Body of pancreas (tissue), 4 donors: Measurements from ENCODE around the gene LINC00632. TPM values are rescaled to one million over a fixed set of nuclear protein-coding genes. Genes with fewer than 3 reads are reported as not detected.

Source experiments
- ATAC-seq: fragments of 150-250 bp; one replicate; pipeline ENCODE4 v1.9.1; 2016
- DNase-seq, 4 donors: peaks; one replicate each; pipeline ENCODE4 v3.0.0-alpha.2; 2019
- H3K27ac ChIP-seq, 4 donors: fragments of 200-600 bp; sonication (generic); 1 replicate in 3 of 4; 2 replicates in 1 of 4; pipeline versions ENCODE4 v1.5.1 to v1.6.1; 2016 to 2019; ENCODE audit warnings: mild to moderate bottlenecking in 1 of 4, mixed read lengths in 1 of 4, moderate library complexity in 1 of 4
- H3K27me3 ChIP-seq, 2 donors: fragments of 200-600 bp; sonication (generic); one replicate each; pipeline ENCODE4 v1.6.0; 2016; ENCODE audit warnings: mild to moderate bottlenecking in 1 of 2
- H3K36me3 ChIP-seq, 2 donors: fragments of 200-600 bp; sonication (generic); replicated peaks in 1 of 2; 2 replicates each; pipeline ENCODE4 v1.5.1; 2016; ENCODE audit warnings: low read depth in 2 of 2; ENCODE audit not compliant: insufficient read depth in 1 of 2
- H3K4me1 ChIP-seq: fragments of 200-600 bp; sonication (generic); one replicate; pipeline ENCODE4 v1.6.0; 2016
- H3K4me3 ChIP-seq, 2 donors: fragments of 200-600 bp; sonication (generic); 1 replicate in 1 of 2; 2 replicates in 1 of 2; pipeline ENCODE4 v1.5.1; 2016 to 2019
- H3K9me3 ChIP-seq, 3 donors: fragments of 200-600 bp; sonication (generic); 1 replicate in 2 of 3; 2 replicates in 1 of 3; pipeline ENCODE4 v1.5.1; 2016
- POLR2A ChIP-seq, 3 donors: fragments of 450-650 bp; IDR thresholded peaks; one replicate each; pipeline ENCODE4 v1.6.1; 2016; ENCODE audit warnings: antibody characterized with exemption in 3 of 3, mild to moderate bottlenecking in 2 of 3
- WGBS, 2 donors: methylation state at CpG; one replicate each; pipeline ENCODE4 v1.1.5; 2017; 5-methylcytosine and 5-hydroxymethylcytosine counted together
- intact Hi-C: fragments of 100-400 bp; cut with DNase I; formaldehyde crosslinking; loops from one replicate; pipeline ENCODE4 v1.15.1; 2023
- total RNA-seq, 2 donors: library from RNA; depleted of rRNA; stranded (reverse); fragments of >200 nt; gene quantifications; one replicate each; pipeline ENCODE4 v1.1.0, GENCODE V29; 2016
- TF ChIP-seq, protein P1 (sequence below), 7 experiments: fragments of 450-650 bp in 4 of 7; fragments of 200-600 bp in 3 of 7; sonication (generic) in 3 of 7; IDR thresholded peaks; one replicate each; pipeline ENCODE4 v1.5.1; 2016 to 2019; ENCODE audit warnings: antibody characterized with exemption in 7 of 7

The LINC00632 gene
- total RNA-seq, 2 donors from 2014 or later, result 7.8 to 88.3 TPM

DNA sequence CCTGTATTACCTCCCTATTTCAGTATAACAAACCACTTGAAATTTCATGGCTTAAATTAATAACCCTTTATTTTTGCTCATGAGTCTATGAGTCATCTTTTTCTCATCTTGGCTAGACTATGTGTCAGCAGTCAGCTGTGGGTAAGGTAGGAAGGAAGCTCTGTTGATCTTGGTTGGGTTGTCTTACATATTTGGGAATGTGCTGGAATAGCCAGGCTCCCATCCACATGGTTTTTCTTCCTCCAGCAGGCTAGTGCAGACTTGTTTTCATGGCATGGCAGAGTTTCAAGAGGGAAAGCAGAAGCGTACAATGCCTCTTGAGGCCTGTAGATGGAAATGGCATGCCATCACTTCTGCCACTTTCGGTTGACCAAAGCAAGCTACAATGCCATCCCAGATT is 89.7 kb downstream of the LINC00632 start:
- no peaks in the 10 kb centered on the region for H3K36me3 ChIP-seq
- no peaks in the 10 kb centered on the region for H3K9me3 ChIP-seq
- WGBS, 2 donors, result 90 to 100% methylated on average over 2 of the region's 2 CpGs
- TF ChIP-seq, protein P1, sequence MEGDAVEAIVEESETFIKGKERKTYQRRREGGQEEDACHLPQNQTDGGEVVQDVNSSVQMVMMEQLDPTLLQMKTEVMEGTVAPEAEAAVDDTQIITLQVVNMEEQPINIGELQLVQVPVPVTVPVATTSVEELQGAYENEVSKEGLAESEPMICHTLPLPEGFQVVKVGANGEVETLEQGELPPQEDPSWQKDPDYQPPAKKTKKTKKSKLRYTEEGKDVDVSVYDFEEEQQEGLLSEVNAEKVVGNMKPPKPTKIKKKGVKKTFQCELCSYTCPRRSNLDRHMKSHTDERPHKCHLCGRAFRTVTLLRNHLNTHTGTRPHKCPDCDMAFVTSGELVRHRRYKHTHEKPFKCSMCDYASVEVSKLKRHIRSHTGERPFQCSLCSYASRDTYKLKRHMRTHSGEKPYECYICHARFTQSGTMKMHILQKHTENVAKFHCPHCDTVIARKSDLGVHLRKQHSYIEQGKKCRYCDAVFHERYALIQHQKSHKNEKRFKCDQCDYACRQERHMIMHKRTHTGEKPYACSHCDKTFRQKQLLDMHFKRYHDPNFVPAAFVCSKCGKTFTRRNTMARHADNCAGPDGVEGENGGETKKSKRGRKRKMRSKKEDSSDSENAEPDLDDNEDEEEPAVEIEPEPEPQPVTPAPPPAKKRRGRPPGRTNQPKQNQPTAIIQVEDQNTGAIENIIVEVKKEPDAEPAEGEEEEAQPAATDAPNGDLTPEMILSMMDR (IDR thresholded peaks at IDR 0.05), result no peak
- no peak for TF ChIP-seq POLR2A (IDR thresholded peaks at IDR 0.05)
- no peaks in the 10 kb centered on the region for H3K27me3 ChIP-seq
- H3K4me1 ChIP-seq, result no peaks in the 10 kb centered on the region
- no peak for ATAC-seq
- no peak overlapping the region for H3K4me3 ChIP-seq
- no peak overlapping the region for H3K27ac ChIP-seq
- DNase-seq, result no peak
- intact Hi-C loops, result no loop called here

DNA sequence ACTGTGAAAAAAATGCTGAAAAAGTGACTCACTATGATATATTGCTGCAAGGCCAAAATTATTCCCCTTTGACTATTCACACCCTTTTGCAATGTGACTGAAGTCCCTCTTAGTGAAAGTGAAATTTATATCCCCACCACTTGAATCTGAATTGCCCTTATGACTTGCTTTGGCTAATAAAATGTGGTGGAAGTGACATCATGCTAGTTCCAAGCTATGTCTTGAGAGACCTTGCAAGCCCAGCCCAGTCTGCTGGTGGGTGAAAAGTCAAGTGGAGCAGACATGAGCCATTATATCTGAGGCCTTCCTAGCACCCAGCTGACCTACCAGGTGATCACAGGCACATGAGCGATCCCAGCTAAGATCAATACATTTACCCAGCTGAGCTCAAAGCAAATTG is 94.7 kb downstream of the LINC00632 start:
- no peak for DNase-seq
- Histone ChIP-seq H3K27ac (no peak overlapping the region), H3K36me3 (no peaks in the 10 kb centered on the region), H3K4me1 (no peaks in the 10 kb centered on the region), H3K4me3 (no peak overlapping the region), H3K27me3 (no peaks in the 10 kb centered on the region), H3K9me3 (no peaks in the 10 kb centered on the region)
- intact Hi-C loops, result no loop called here
- TF ChIP-seq, protein P1 (IDR thresholded peaks at IDR 0.05), result no peak
- TF ChIP-seq POLR2A (IDR thresholded peaks at IDR 0.05), result no peak
- WGBS, 2 donors, result 33 to 57% methylated on average over 1 of the region's 1 CpG
- ATAC-seq, result no peak

DNA sequence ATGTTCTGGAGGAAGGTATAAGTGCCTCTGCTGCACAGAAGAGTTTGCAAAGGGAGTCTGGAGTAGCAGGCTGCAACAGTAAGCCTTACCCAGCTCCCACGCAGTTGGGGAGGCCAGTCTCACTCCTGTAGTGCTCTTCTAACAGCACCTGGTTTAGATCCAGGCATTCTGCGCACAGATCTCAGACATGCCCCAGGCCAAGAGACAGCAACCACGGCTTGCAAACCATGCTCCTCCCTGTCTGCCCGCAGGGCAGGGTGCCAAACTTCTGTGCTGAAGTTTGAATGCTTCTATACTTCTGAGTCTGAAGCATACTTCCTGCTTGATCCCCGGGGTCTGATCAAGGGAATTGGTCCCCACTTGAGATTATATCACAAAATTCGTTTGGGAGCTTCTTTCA is 106.3 kb downstream of the LINC00632 start:
- DNase-seq (no peak), ATAC-seq (no peak)
- intact Hi-C loops, result no loop called here
- no peak overlapping the region for H3K27ac ChIP-seq
- no peaks in the 10 kb centered on the region for H3K27me3 ChIP-seq
- no peaks in the 10 kb centered on the region for H3K4me1 ChIP-seq
- no peaks in the 10 kb centered on the region for H3K36me3 ChIP-seq
- TF ChIP-seq, protein P1 (IDR thresholded peaks at IDR 0.05), result no peak
- no peak for TF ChIP-seq POLR2A (IDR thresholded peaks at IDR 0.05)
- no peaks in the 10 kb centered on the region for H3K9me3 ChIP-seq
- 0 to 12% methylated on average over 2 to 5 of the region's 6 CpGs for WGBS, 2 donors
- H3K4me3 ChIP-seq, result no peak overlapping the region

DNA sequence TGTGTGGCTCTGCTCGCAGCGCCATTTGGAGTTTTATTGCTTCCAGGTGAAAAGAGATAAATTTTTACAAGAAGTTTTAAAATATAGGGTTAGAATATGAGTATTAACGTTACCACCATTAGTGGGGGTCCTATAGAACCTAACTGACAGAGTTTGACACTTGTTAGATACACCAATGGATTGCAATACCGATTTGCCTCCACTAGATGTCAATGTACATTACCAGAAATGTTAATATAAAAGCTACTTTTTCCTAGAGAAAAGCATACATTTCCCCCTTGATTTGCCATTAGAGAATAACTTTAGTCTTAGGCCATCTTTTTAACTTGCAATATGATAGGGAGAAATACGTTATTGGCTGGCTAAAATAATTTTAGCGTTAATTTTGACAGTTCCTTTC is 108.4 kb downstream of the LINC00632 start:
- ATAC-seq (no peak), DNase-seq (no peak)
- Histone ChIP-seq H3K36me3 (no peaks in the 10 kb centered on the region), H3K4me1 (no peaks in the 10 kb centered on the region), H3K27ac (no peak overlapping the region), H3K4me3 (no peak overlapping the region), H3K27me3 (no peaks in the 10 kb centered on the region), H3K9me3 (no peaks in the 10 kb centered on the region)
- intact Hi-C loops, result no loop called here
- no peak for TF ChIP-seq POLR2A (IDR thresholded peaks at IDR 0.05)
- TF ChIP-seq, protein P1 (IDR thresholded peaks at IDR 0.05), result peak; percentile 16 to 54 (median 36)
- WGBS, 2 donors, result 27 to 35% methylated on average over 6 of the region's 6 CpGs

DNA sequence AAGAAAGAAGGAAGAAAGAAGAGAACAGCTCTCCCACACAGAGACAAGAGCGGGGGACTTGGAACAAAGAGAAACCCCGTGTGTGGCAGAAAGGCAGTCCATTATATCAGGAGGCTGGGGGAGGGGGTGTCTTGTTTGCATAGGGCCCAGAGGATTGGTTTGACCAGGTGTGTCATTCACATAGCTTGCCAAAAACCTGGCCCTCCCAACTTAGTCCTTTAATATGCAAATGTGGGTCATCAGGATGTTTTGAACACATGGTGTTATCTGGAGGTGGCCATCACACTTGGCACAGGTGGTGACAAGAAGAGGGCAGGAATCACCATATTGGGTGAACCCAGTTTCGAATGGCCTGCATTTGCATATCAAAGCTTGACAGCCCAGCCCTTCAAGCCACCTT is 111.7 kb downstream of the LINC00632 start:
- H3K36me3 ChIP-seq, result no peaks in the 10 kb centered on the region
- WGBS, 2 donors, result 48 to 62% methylated on average over 3 of the region's 3 CpGs
- intact Hi-C loops, result no loop called here
- no peaks in the 10 kb centered on the region for H3K4me1 ChIP-seq
- no peak overlapping the region for H3K27ac ChIP-seq
- H3K4me3 ChIP-seq, result no peak overlapping the region
- ATAC-seq (no peak), DNase-seq (no peak)
- TF ChIP-seq POLR2A (IDR thresholded peaks at IDR 0.05), result no peak
- TF ChIP-seq, protein P1 (IDR thresholded peaks at IDR 0.05), result no peak
- no peaks in the 10 kb centered on the region for H3K27me3 ChIP-seq
- no peaks in the 10 kb centered on the region for H3K9me3 ChIP-seq
